22Rv1 (cell line): ENCODE results near the gene SNRNP48.

Experiments used
- ZFX ChIP-seq: fragments of 450-650 bp; IDR thresholded peaks from 2 replicates; pipeline ENCODE4 v1.6.1; 2017; ENCODE audit warnings: antibody characterized with exemption, borderline replicate concordance
- TF ChIP-seq, protein P1 (sequence below): fragments of 450-650 bp; IDR thresholded peaks from 2 replicates; pipeline ENCODE4 v1.5.1; 2017; ENCODE audit warnings: mild to moderate bottlenecking

GRCh38 chr6:7566107-7566506 lies 23.9 kb upstream of the SNRNP48 start:
- TF ChIP-seq, protein P1, sequence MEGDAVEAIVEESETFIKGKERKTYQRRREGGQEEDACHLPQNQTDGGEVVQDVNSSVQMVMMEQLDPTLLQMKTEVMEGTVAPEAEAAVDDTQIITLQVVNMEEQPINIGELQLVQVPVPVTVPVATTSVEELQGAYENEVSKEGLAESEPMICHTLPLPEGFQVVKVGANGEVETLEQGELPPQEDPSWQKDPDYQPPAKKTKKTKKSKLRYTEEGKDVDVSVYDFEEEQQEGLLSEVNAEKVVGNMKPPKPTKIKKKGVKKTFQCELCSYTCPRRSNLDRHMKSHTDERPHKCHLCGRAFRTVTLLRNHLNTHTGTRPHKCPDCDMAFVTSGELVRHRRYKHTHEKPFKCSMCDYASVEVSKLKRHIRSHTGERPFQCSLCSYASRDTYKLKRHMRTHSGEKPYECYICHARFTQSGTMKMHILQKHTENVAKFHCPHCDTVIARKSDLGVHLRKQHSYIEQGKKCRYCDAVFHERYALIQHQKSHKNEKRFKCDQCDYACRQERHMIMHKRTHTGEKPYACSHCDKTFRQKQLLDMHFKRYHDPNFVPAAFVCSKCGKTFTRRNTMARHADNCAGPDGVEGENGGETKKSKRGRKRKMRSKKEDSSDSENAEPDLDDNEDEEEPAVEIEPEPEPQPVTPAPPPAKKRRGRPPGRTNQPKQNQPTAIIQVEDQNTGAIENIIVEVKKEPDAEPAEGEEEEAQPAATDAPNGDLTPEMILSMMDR, result no peak
- no peak for TF ChIP-seq ZFX
